Upper lobe of left lung (tissue), 4 donors: Measurements from ENCODE around the gene DCTPP1.

Source experiments
- CTCF ChIP-seq, 6 experiments: fragments of 450-650 bp in 4 of 6; fragments of 200-600 bp in 2 of 6; sonication (generic) in 2 of 6; IDR thresholded peaks; one replicate each; pipeline ENCODE4 v1.5.1; 2016 to 2019; ENCODE audit warnings: antibody characterized with exemption in 6 of 6
- EP300 ChIP-seq, 4 donors: sonication (generic); formaldehyde crosslinking; IDR thresholded peaks; one replicate each; pipeline ENCODE4 v1.5.1; 2017; ENCODE audit warnings: antibody characterized with exemption in 4 of 4, control low read depth in 2 of 4
- POLR2A ChIP-seq, 4 donors: fragments of 450-650 bp; IDR thresholded peaks; one replicate each; pipeline ENCODE4 v1.5.1; 2016 to 2017; ENCODE audit warnings: antibody characterized with exemption in 4 of 4, mild to moderate bottlenecking in 2 of 4
- POLR2AphosphoS5 ChIP-seq, 2 donors: sonication (generic); formaldehyde crosslinking; IDR thresholded peaks; one replicate each; pipeline ENCODE4 v1.5.1; 2017; ENCODE audit warnings: antibody characterized with exemption in 2 of 2

GRCh38 chr16:30472328-30472942 is 42.6 kb upstream of the DCTPP1 start, which contains the start of gene ITGAL:
- TF ChIP-seq POLR2AphosphoS5 (IDR thresholded peaks at IDR 0.05) (peak; percentile 39 to 74), CTCF (IDR thresholded peaks at IDR 0.05) (no peak), POLR2A (IDR thresholded peaks at IDR 0.05) (peak in 1 of 4 donors; percentile 42), EP300 (IDR thresholded peaks at IDR 0.05) (no peak)
